HG03175 (cell line): ENCODE results near the gene EFEMP1.
A peak's percentile ranks its signal among the peaks of the same experiment; 100 is the strongest.

Experiments used
- ATAC-seq: cut with Tn5 transposase; IDR thresholded peaks from one replicate; pipeline ENCODE4 v1.9.1; 2021; ENCODE audit warnings: mild to moderate bottlenecking, moderate library complexity; ENCODE audit not compliant: unreplicated experiment

The EFEMP1 gene

GRCh38 chr2:55934337-55934736 lies 10.8 kb upstream of the EFEMP1 start:
- no peak for ATAC-seq

GRCh38 chr2:55932843-55933242 lies 9.3 kb upstream of the EFEMP1 start:
- no peak for ATAC-seq

- no peak for ATAC-seq
Observed at GRCh38 chr2:55931281-55931680, 7.7 kb upstream of the EFEMP1 start.

- ATAC-seq: no peak
Observed at GRCh38 chr2:55929476-55929875, 5.9 kb upstream of the EFEMP1 start.

GRCh38 chr2:55926974-55927373 lies 3.4 kb upstream of the EFEMP1 start:
- no peak for ATAC-seq

GRCh38 chr2:55926246-55926645 lies 2.7 kb upstream of the EFEMP1 start:
- ATAC-seq: no peak

GRCh38 chr2:55923982-55924321 lies 370 bp upstream of the EFEMP1 start:
- ATAC-seq: no peak

- peak; percentile 14 for ATAC-seq
Observed at GRCh38 chr2:55922291-55922907, 1.2 kb downstream of the EFEMP1 start.

GRCh38 chr2:55919574-55919973 lies 4.0 kb downstream of the EFEMP1 start:
- no peak for ATAC-seq

GRCh38 chr2:55918856-55919255 lies 4.7 kb downstream of the EFEMP1 start:
- no peak for ATAC-seq

- ATAC-seq: no peak
Observed at GRCh38 chr2:55917713-55918390, 5.7 kb downstream of the EFEMP1 start.

GRCh38 chr2:55917117-55917516 lies 6.5 kb downstream of the EFEMP1 start:
- ATAC-seq: no peak

- ATAC-seq: no peak
Observed at GRCh38 chr2:55916473-55917049, 7.0 kb downstream of the EFEMP1 start.

- no peak for ATAC-seq
Observed at GRCh38 chr2:55914786-55915185, 8.8 kb downstream of the EFEMP1 start.

- no peak for ATAC-seq
Observed at GRCh38 chr2:55912926-55913325, 10.7 kb downstream of the EFEMP1 start.

- no peak for ATAC-seq
Observed at GRCh38 chr2:55910077-55910476, 13.5 kb downstream of the EFEMP1 start.

GRCh38 chr2:55907686-55908085 lies 15.9 kb downstream of the EFEMP1 start:
- ATAC-seq: no peak

- ATAC-seq: no peak
Observed at GRCh38 chr2:55906993-55907392, 16.6 kb downstream of the EFEMP1 start.

GRCh38 chr2:55903727-55904126 lies 19.9 kb downstream of the EFEMP1 start:
- ATAC-seq: no peak

- ATAC-seq: no peak
Observed at GRCh38 chr2:55902971-55903370, 20.6 kb downstream of the EFEMP1 start.

GRCh38 chr2:55902429-55902828 lies 21.2 kb downstream of the EFEMP1 start:
- ATAC-seq: no peak

GRCh38 chr2:55901941-55902340 lies 21.6 kb downstream of the EFEMP1 start:
- no peak for ATAC-seq

GRCh38 chr2:55901322-55901721 lies 22.3 kb downstream of the EFEMP1 start:
- no peak for ATAC-seq
